Neutrophil (primary cell): ENCODE results near the gene ZBTB17.
"Not testable (repeated sequence)": the region's sequence is repeated elsewhere in the genome, so short reads cannot be mapped to it uniquely, and the experiment has no call there.

Source experiments
- H3K27ac ChIP-seq: fragments of 200-600 bp; sonication (generic); 2 replicates; pipeline ENCODE4 v1.5.1; 2016; ENCODE audit warnings: mild to moderate bottlenecking, moderate library complexity
- H3K27me3 ChIP-seq: fragments of 200-600 bp; sonication (generic); 2 replicates; pipeline ENCODE4 v1.6.0; 2016; ENCODE audit warnings: mild to moderate bottlenecking
- H3K36me3 ChIP-seq: fragments of 200-600 bp; sonication (generic); 2 replicates; pipeline ENCODE4 v1.5.1; 2017
- H3K4me1 ChIP-seq, 2 experiments: fragments of 200-600 bp in 1 of 2; sonication (generic) in 1 of 2; 1 replicate in 1 of 2; 2 replicates in 1 of 2; pipeline versions ENCODE4 v1.5.1 to v1.6.1; 2013 to 2016; ENCODE audit warnings: low read depth in 1 of 2, low read length in 1 of 2, mild to moderate bottlenecking in 1 of 2, moderate library complexity in 1 of 2; ENCODE audit not compliant: control insufficient read depth in 1 of 2, insufficient read depth in 1 of 2
- H3K4me3 ChIP-seq, 2 experiments: fragments of 200-600 bp in 1 of 2; sonication (generic) in 1 of 2; 1 replicate in 1 of 2; 2 replicates in 1 of 2; pipeline ENCODE4 v1.5.1; 2013 to 2016; ENCODE audit warnings: low read depth in 1 of 2, low read length in 1 of 2, mild to moderate bottlenecking in 1 of 2, moderate library complexity in 1 of 2
- H3K9me3 ChIP-seq: fragments of 200-600 bp; sonication (generic); 2 replicates; pipeline ENCODE4 v1.5.1; 2016
- TF ChIP-seq, protein P1 (sequence below): fragments of 200-600 bp; sonication (generic); IDR thresholded peaks from 2 replicates; pipeline ENCODE4 v1.5.1; 2016; ENCODE audit warnings: antibody characterized with exemption

Gene ZBTB17

GRCh38 chr1:15932612-15933011 lies 43.3 kb downstream of the ZBTB17 start:
- Histone ChIP-seq H3K36me3 (peaks cover 98% of the 10 kb centered on the region), H3K27ac (no peak overlapping the region), H3K4me3 (no peak overlapping the region)

GRCh38 chr1:15931884-15932283 lies 44.0 kb downstream of the ZBTB17 start:
- H3K27ac ChIP-seq: no peak overlapping the region
- H3K36me3 ChIP-seq: peaks cover 98% of the 10 kb centered on the region

More at GRCh38 chr1:15932612-15933011, 43.3 kb downstream of the ZBTB17 start:
- H3K27me3 ChIP-seq: no peaks in the 10 kb centered on the region
- H3K9me3 ChIP-seq: peaks cover 4% of the 10 kb centered on the region
- H3K4me1 ChIP-seq: no peaks in the 10 kb centered on the region
- TF ChIP-seq, protein P1, sequence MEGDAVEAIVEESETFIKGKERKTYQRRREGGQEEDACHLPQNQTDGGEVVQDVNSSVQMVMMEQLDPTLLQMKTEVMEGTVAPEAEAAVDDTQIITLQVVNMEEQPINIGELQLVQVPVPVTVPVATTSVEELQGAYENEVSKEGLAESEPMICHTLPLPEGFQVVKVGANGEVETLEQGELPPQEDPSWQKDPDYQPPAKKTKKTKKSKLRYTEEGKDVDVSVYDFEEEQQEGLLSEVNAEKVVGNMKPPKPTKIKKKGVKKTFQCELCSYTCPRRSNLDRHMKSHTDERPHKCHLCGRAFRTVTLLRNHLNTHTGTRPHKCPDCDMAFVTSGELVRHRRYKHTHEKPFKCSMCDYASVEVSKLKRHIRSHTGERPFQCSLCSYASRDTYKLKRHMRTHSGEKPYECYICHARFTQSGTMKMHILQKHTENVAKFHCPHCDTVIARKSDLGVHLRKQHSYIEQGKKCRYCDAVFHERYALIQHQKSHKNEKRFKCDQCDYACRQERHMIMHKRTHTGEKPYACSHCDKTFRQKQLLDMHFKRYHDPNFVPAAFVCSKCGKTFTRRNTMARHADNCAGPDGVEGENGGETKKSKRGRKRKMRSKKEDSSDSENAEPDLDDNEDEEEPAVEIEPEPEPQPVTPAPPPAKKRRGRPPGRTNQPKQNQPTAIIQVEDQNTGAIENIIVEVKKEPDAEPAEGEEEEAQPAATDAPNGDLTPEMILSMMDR: no peak

DNA sequence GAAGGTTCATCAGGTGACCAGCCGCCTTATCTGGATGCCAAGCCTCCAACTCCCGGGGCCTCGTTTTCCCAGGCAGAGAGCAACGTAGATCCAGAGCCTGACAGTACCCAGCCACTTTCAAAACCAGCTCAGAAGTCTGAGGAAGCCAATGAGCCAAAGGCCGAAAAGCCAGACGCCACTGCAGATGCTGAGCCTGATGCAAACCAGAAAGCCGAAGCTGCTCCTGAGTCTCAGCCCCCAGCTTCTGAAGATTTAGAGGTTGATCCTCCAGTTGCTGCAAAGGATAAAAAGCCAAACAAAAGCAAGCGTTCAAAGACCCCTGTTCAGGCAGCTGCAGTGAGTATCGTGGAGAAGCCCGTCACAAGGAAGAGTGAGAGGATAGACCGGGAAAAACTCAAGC lies 44.5 kb downstream of the ZBTB17 start:
- Histone ChIP-seq H3K27ac (no peak overlapping the region), H3K4me1 (no peaks in the 10 kb centered on the region), H3K27me3 (no peaks in the 10 kb centered on the region), H3K36me3 (peaks cover 99% of the 10 kb centered on the region), H3K4me3 (no peak overlapping the region), H3K9me3 (peaks cover 4% of the 10 kb centered on the region)
- TF ChIP-seq, protein P1: no peak

More at GRCh38 chr1:15931884-15932283, 44.0 kb downstream of the ZBTB17 start:
- peaks cover 4% of the 10 kb centered on the region for H3K9me3 ChIP-seq
- TF ChIP-seq, protein P1: no peak
- H3K4me1 ChIP-seq: no peaks in the 10 kb centered on the region
- no peaks in the 10 kb centered on the region for H3K27me3 ChIP-seq
- H3K4me3 ChIP-seq: no peak overlapping the region

DNA sequence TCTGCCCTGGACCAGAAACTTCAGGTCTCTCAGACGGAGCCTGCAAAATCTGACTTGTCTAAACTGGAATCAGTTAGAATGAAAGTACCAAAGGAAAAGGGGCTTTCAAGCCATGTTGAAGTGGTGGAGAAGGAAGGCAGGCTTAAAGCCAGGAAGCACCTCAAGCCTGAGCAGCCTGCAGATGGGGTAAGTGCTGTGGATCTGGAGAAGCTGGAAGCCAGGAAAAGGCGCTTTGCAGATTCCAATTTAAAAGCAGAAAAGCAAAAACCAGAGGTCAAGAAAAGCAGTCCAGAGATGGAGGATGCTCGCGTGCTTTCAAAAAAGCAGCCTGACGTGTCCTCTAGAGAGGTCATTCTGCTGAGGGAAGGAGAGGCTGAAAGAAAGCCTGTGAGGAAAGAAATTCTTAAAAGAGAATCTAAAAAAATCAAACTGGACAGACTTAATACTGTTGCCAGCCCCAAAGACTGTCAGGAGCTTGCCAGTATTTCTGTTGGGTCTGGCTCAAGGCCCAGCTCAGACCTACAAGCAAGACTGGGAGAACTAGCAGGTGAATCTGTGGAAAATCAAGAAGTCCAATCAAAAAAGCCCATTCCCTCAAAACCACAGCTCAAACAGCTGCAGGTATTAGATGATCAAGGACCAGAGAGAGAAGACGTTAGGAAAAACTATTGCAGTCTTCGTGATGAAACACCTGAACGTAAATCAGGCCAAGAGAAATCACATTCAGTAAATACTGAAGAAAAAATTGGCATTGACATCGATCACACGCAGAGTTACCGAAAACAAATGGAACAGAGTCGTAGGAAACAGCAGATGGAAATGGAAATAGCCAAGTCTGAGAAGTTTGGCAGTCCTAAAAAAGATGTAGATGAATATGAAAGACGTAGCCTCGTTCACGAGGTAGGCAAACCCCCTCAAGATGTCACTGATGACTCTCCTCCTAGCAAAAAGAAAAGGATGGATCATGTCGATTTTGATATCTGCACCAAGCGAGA lies 46.6 kb downstream of the ZBTB17 start:
- peaks cover 4% of the 10 kb centered on the region for H3K9me3 ChIP-seq
- peaks cover 99% of the 10 kb centered on the region for H3K36me3 ChIP-seq
- no peak overlapping the region for H3K4me3 ChIP-seq
- H3K27ac ChIP-seq: no peak overlapping the region
- TF ChIP-seq, protein P1: no peak
- no peaks in the 10 kb centered on the region for H3K27me3 ChIP-seq
- H3K4me1 ChIP-seq: no peaks in the 10 kb centered on the region

- H3K36me3 ChIP-seq: peaks cover 99% of the 10 kb centered on the region
- H3K27me3 ChIP-seq, H3K27ac ChIP-seq, H3K4me1 ChIP-seq, H3K9me3 ChIP-seq, H3K4me3 ChIP-seq: not testable (repeated sequence)
Observed at GRCh38 chr1:15926448-15926847, 49.5 kb downstream of the ZBTB17 start.

DNA sequence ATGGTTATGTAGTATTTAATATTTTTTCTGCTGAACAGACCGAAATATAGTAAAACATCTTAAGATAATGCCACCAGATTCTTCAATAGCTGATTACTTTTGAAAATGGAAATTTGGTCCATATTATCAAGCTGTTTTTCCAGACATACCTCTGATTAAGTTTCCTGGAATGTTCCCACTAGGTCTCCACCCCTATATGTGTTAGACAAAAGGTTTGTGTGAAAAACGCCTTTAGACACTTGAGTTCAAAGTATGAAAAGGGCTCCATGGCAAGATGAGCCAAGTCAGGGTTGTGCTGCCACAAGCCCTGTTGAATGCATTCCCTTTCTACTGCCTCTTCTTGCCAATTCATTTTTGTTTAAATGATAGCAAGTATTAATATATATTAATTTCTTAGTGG lies 52.7 kb downstream of the ZBTB17 start:
- TF ChIP-seq, protein P1: no peak
- Histone ChIP-seq H3K27ac (no peak overlapping the region), H3K27me3 (no peaks in the 10 kb centered on the region), H3K4me3 (no peak overlapping the region), H3K36me3 (peaks cover 97% of the 10 kb centered on the region), H3K9me3 (no peaks in the 10 kb centered on the region), H3K4me1 (no peaks in the 10 kb centered on the region)
